Anterior cingulate cortex (tissue), 58 donors: ENCODE measurements around the gene OTUD4.
"Not testable (repeated sequence)": the region's sequence is repeated elsewhere in the genome, so short reads cannot be mapped to it uniquely, and the experiment has no call there.

ENCODE experiments used
- DNase-seq, 58 donors: peaks; one replicate each; lab custom pipeline; 2025; lab: John Stamatoyannopoulos, UW

Gene OTUD4

GRCh38 chr4:145181091-145181501 lies 707 bp upstream of the OTUD4 start:
- no peak for DNase-seq

- peak in 13 of 58 donors; percentile 40 to 75 (median 53) for DNase-seq
Measured at GRCh38 chr4:145179861-145180297, 510 bp downstream of the OTUD4 start.

- DNase-seq: peak in 50 of 58 donors; percentile 10 to 73 (median 48)
Measured at GRCh38 chr4:145179281-145179860, 1.0 kb downstream of the OTUD4 start.

GRCh38 chr4:145178740-145179280 lies 1.6 kb downstream of the OTUD4 start:
- DNase-seq: no peak

GRCh38 chr4:145177906-145178538 lies 2.4 kb downstream of the OTUD4 start:
- DNase-seq: peak in 2 of 58 donors; percentile 3 to 6

GRCh38 chr4:145177511-145177905 lies 2.9 kb downstream of the OTUD4 start:
- DNase-seq: no peak

- DNase-seq: no peak
Measured at GRCh38 chr4:145176641-145177432, 3.6 kb downstream of the OTUD4 start.

GRCh38 chr4:145171911-145172310 lies 8.5 kb downstream of the OTUD4 start:
- DNase-seq: no peak

- no peak for DNase-seq
Measured at GRCh38 chr4:145170223-145170622, 10.2 kb downstream of the OTUD4 start.

- DNase-seq: no peak
Measured at GRCh38 chr4:145168581-145169187, 11.7 kb downstream of the OTUD4 start.

- DNase-seq: no peak
Measured at GRCh38 chr4:145167887-145168286, 12.5 kb downstream of the OTUD4 start.

GRCh38 chr4:145161549-145161948 lies 18.8 kb downstream of the OTUD4 start:
- DNase-seq: no peak

GRCh38 chr4:145156986-145157385 lies 23.4 kb downstream of the OTUD4 start:
- no peak for DNase-seq

- DNase-seq: no peak
Measured at GRCh38 chr4:145155268-145155870, 25.0 kb downstream of the OTUD4 start.

GRCh38 chr4:145154573-145154972 lies 25.8 kb downstream of the OTUD4 start:
- DNase-seq: peak in 4 of 58 donors; percentile 13 to 48 (median 14)

- no peak for DNase-seq
Measured at GRCh38 chr4:145153904-145154298, 26.5 kb downstream of the OTUD4 start.

GRCh38 chr4:145153181-145153903 lies 27.0 kb downstream of the OTUD4 start:
- DNase-seq: no peak

- DNase-seq: no peak
Measured at GRCh38 chr4:145148980-145149379, 31.4 kb downstream of the OTUD4 start.

GRCh38 chr4:145136219-145136618 lies 44.2 kb downstream of the OTUD4 start:
- not testable (repeated sequence) for DNase-seq
